OCI-LY7 (cell line): Measurements from ENCODE around the gene ICE1. TPM values are rescaled to one million over a fixed set of nuclear protein-coding genes. Genes with fewer than 3 reads are reported as not detected.

ENCODE experiments used
- BruUV-seq: library from RNA; stranded (reverse); fragments of 400-500 nt; replicated peaks from 2 replicates; lab custom pipeline; 2021; lab: Mats Ljungman, UMichigan
- CTCF ChIA-PET: fragments of 300-600 bp; sonication (Branson Sonifier 250); formaldehyde crosslinking; loops from one replicate; lab custom pipeline; 2022; ENCODE audit warnings: antibody characterized with exemption; ENCODE audit not compliant: unreplicated experiment; lab: Charles Lee
- POLR2A ChIA-PET: fragments of 300-600 bp; sonication (Branson Sonifier 250); formaldehyde crosslinking; loops from one replicate; lab custom pipeline; 2022; ENCODE audit warnings: antibody characterized with exemption; lab: Charles Lee
- DNase-seq: peaks from one replicate; pipeline ENCODE4 v3.0.0-alpha.2; 2015; ENCODE audit warnings: low spot score
- H2AFZ ChIP-seq: fragments of 200-600 bp; sonication (generic), shearing (Covaris generic); 2 replicates; pipeline ENCODE4 v1.6.1; 2014; ENCODE audit warnings: mild to moderate bottlenecking, antibody characterized with exemption, low read length, moderate library complexity
- H3K27ac ChIP-seq: fragments of 200-600 bp; sonication (generic); 2 replicates; pipeline ENCODE4 v1.5.1; 2014; ENCODE audit warnings: mixed run types, low read depth, mild to moderate bottlenecking, moderate library complexity, low read length, inconsistent platforms; ENCODE audit not compliant: poor library complexity, severe bottlenecking
- H3K36me3 ChIP-seq: fragments of 200-600 bp; sonication (generic); 2 replicates; pipeline ENCODE4 v1.6.1; 2014; ENCODE audit warnings: mild to moderate bottlenecking, antibody characterized with exemption, low read length, moderate library complexity, mixed read lengths; ENCODE audit not compliant: insufficient read depth
- H3K4me1 ChIP-seq: fragments of 200-600 bp; sonication (generic); 2 replicates; pipeline ENCODE4 v1.5.1; 2014; ENCODE audit warnings: mild to moderate bottlenecking, low read length; ENCODE audit not compliant: insufficient read depth, poor library complexity, severe bottlenecking
- H3K4me2 ChIP-seq: fragments of 200-600 bp; sonication (generic); 2 replicates; pipeline ENCODE4 v1.6.1; 2014; ENCODE audit warnings: mild to moderate bottlenecking, low read length
- H3K4me3 ChIP-seq: fragments of 200-600 bp; sonication (generic); 2 replicates; pipeline ENCODE4 v1.5.1; 2014; ENCODE audit warnings: mild to moderate bottlenecking, low read depth, low read length; ENCODE audit not compliant: poor library complexity, severe bottlenecking
- H3K79me2 ChIP-seq: fragments of 200-600 bp; sonication (generic); 2 replicates; pipeline ENCODE4 v1.6.1; 2016; ENCODE audit warnings: low read depth, mild to moderate bottlenecking, low read length, moderate library complexity, mixed read lengths; ENCODE audit not compliant: insufficient read depth
- H3K9me2 ChIP-seq: fragments of 200-600 bp; sonication (generic); 2 replicates; pipeline ENCODE4 v1.6.1; 2016; ENCODE audit warnings: mild to moderate bottlenecking, low read length, mixed read lengths; ENCODE audit not compliant: insufficient read depth
- H3K9me3 ChIP-seq: fragments of 200-600 bp; sonication (generic); 2 replicates; pipeline ENCODE4 v1.6.1; 2014; ENCODE audit warnings: mild to moderate bottlenecking, mixed run types, low read length, mixed read lengths
- H4K20me1 ChIP-seq: fragments of 200-600 bp; sonication (generic); 2 replicates; pipeline ENCODE4 v1.6.1; 2014; ENCODE audit warnings: mild to moderate bottlenecking, antibody characterized with exemption, low read length, moderate library complexity, mixed read lengths; ENCODE audit not compliant: insufficient read depth
- EZH2phosphoT487 ChIP-seq: fragments of 200-600 bp; sonication (generic); IDR thresholded peaks from 2 replicates; pipeline ENCODE4 v1.6.1; 2018; ENCODE audit warnings: low read depth, borderline replicate concordance, mild to moderate bottlenecking, mixed run types, antibody characterized with exemption, low read length, moderate library complexity, mixed read lengths
- intact Hi-C: fragments of 100-400 bp; cut with micrococcal nuclease; formaldehyde crosslinking; loops from one replicate; pipeline ENCODE4 v1.10.0; 2022; ENCODE audit not compliant: unreplicated experiment
- total RNA-seq, 2 experiments: library from RNA; depleted of rRNA in 1 of 2; stranded (reverse); fragments of >200 nt in 1 of 2; shearing (Covaris generic) in 1 of 2; gene quantifications; 2 replicates each; pipeline ENCODE4 v1.2.3, GENCODE V29; 2014 to 2022
- TF ChIP-seq, protein P1 (sequence below): fragments of 200-600 bp; sonication (generic); conservative IDR thresholded peaks from 2 replicates; pipeline ENCODE4 v1.5.1; 2014; ENCODE audit warnings: mild to moderate bottlenecking, antibody characterized with exemption, low read length, moderate library complexity, mixed read lengths

ICE1 gene
- total RNA-seq, 2 experiments from 2014 or later, result 25.2 to 28.0 TPM

DNA sequence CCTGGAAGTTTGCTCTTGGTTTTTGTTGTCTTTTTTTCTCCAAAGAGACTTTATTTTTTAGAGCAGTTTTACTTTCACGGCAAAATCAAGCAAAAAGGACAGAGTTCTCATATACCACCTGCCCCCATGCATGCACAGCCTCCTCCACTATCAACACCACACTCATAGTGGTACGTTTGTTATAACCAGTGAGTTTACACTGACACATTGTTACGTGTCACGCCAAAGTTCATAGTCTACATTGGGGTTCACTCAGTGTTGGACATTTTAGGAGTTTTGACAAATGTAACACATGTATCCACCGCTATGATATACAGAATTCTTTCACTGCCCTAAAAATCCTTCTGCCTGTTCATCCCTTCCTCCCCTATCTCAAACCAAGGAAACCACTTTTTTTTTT lies 7.5 kb upstream of the ICE1 start:
- H3K9me2 ChIP-seq, result no peaks in the 10 kb centered on the region
- H3K79me2 ChIP-seq, result no peaks in the 10 kb centered on the region
- no peak overlapping the region for H2AFZ ChIP-seq
- no peaks in the 10 kb centered on the region for H4K20me1 ChIP-seq
- ChIA-PET CTCF (no interaction called here), POLR2A (no interaction called here)
- no peak for DNase-seq
- no peaks in the 10 kb centered on the region for H3K36me3 ChIP-seq
- peaks cover 14% of the 10 kb centered on the region for H3K4me1 ChIP-seq
- TF ChIP-seq, protein P1, sequence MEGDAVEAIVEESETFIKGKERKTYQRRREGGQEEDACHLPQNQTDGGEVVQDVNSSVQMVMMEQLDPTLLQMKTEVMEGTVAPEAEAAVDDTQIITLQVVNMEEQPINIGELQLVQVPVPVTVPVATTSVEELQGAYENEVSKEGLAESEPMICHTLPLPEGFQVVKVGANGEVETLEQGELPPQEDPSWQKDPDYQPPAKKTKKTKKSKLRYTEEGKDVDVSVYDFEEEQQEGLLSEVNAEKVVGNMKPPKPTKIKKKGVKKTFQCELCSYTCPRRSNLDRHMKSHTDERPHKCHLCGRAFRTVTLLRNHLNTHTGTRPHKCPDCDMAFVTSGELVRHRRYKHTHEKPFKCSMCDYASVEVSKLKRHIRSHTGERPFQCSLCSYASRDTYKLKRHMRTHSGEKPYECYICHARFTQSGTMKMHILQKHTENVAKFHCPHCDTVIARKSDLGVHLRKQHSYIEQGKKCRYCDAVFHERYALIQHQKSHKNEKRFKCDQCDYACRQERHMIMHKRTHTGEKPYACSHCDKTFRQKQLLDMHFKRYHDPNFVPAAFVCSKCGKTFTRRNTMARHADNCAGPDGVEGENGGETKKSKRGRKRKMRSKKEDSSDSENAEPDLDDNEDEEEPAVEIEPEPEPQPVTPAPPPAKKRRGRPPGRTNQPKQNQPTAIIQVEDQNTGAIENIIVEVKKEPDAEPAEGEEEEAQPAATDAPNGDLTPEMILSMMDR, result no peak
- TF ChIP-seq EZH2phosphoT487, result no peak
- H3K4me2 ChIP-seq, result no peak overlapping the region
- no TSS peak for BruUV-seq
- intact Hi-C loops, result loop anchor here (5.0 kb wide), 1 partner anchor 548 kb away; no protein-coding TSS in a partner anchor
- H3K9me3 ChIP-seq, result peaks cover 1% of the 10 kb centered on the region; the same call in 1 of the 2 replicates
- no peak overlapping the region for H3K27ac ChIP-seq
- H3K4me3 ChIP-seq, result no peak overlapping the region

DNA sequence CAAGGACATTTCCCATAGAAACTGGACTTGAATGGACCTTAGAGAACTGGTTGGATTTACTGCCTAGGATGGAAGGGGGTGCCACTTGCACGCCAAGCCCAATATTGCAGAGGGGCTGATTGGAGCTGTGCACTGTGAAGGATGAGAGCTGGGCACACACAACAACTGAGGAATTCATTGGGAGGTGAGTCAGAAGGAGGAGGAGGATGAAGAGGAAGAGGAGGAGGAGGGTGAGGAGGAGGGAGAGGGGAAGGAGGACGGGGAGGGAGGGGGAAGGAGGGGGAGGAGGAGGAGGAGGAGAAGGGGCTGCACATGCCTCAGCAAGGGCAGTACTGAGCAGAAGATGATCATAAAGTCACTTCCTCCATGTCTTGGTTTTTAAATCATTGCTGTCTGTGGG lies 5.7 kb upstream of the ICE1 start:
- TF ChIP-seq, protein P1, result no peak
- TF ChIP-seq EZH2phosphoT487, result no peak
- H3K4me3 ChIP-seq, result no peak overlapping the region
- intact Hi-C loops, result loop anchor here (5.0 kb wide), 1 partner anchor 549 kb away; no protein-coding TSS in a partner anchor
- no peaks in the 10 kb centered on the region for H3K9me2 ChIP-seq
- BruUV-seq, result no TSS peak
- H4K20me1 ChIP-seq, result no peaks in the 10 kb centered on the region
- H3K4me1 ChIP-seq, result peaks cover 28% of the 10 kb centered on the region
- no peak for DNase-seq
- H3K79me2 ChIP-seq, result no peaks in the 10 kb centered on the region
- ChIA-PET CTCF (no interaction called here), POLR2A (no interaction called here)
- no peaks in the 10 kb centered on the region for H3K9me3 ChIP-seq
- no peak overlapping the region for H3K27ac ChIP-seq
- no peaks in the 10 kb centered on the region for H3K36me3 ChIP-seq
- no peak overlapping the region for H3K4me2 ChIP-seq
- no peak overlapping the region for H2AFZ ChIP-seq

DNA sequence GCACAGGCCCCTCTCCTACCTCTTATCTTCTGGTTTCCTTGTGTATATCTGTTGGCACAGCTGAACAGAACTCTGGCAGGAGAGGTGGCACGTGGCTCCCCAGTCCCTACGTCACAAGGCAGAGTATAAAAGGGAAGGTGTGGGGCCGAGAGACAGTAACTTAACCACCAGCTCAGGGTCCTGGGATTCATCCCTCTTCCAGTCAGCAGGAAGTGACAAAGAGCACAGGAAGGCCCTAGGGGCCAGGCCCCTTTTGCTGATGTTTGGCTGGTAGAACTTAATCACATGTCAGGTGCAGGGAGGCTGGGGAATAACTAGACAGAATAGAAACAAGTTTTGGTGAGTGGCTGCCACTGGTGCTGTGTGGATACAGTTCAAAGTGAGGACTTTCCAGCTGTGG lies 4.5 kb upstream of the ICE1 start:
- CTCF ChIA-PET, result interaction anchor here (1.1 kb wide), 1 partner anchor 275 kb away, joined by 3 read pairs; no protein-coding TSS in a partner anchor

More for the DNA sequence above, 4.5 kb upstream of the ICE1 start:
- BruUV-seq, result no TSS peak
- Histone ChIP-seq H2AFZ (no peak overlapping the region), H3K79me2 (peaks cover 5% of the 10 kb centered on the region), H3K4me2 (no peak overlapping the region), H3K27ac (no peak overlapping the region), H3K4me3 (no peak overlapping the region), H3K9me2 (no peaks in the 10 kb centered on the region), H3K9me3 (no peaks in the 10 kb centered on the region), H3K36me3 (no peaks in the 10 kb centered on the region; the same call in 1 of the 2 replicates), H4K20me1 (peaks cover 2% of the 10 kb centered on the region; the same call in 1 of the 2 replicates), H3K4me1 (peaks cover 28% of the 10 kb centered on the region)
- intact Hi-C loops, result loop anchor here (5.0 kb wide), 1 partner anchor 551 kb away; no protein-coding TSS in a partner anchor
- no peak for TF ChIP-seq EZH2phosphoT487
- TF ChIP-seq, protein P1, result no peak
- POLR2A ChIA-PET, result interaction anchor here (0.6 to 1.1 kb wide), 2 partner anchors 10 to 1858 kb away, joined by 3 to 4 read pairs; no protein-coding TSS in a partner anchor
- no peak for DNase-seq
